HepG2 (cell line): Measurements from ENCODE around the gene IFRD1. TPM values are rescaled to one million over a fixed set of nuclear protein-coding genes. Genes with fewer than 3 reads are reported as not detected.

Experiments used
- CBX2 ChIP-seq, 2 experiments: fragments of 200-600 bp in 1 of 2; sonication (generic); formaldehyde crosslinking in 1 of 2; IDR thresholded peaks; 2 replicates each; pipeline versions ENCODE4 v1.7.0 to v1.8.1; 2018 to 2022; ENCODE audit warnings: low read depth in 2 of 2, low read length in 1 of 2, mild to moderate bottlenecking in 1 of 2, missing genetic modification reagents in 1 of 2
- DDIT3 ChIP-seq: sonication (generic); formaldehyde crosslinking; IDR thresholded peaks from 2 replicates; pipeline ENCODE4 v1.4.0; 2020; ENCODE audit warnings: mild to moderate bottlenecking, missing genetic modification reagents
- MAFK ChIP-seq, 2 experiments: IDR thresholded peaks in 1 of 2; conservative IDR thresholded peaks in 1 of 2; 2 replicates each; pipeline ENCODE4 v1.6.1; 2011; ENCODE audit warnings: improper control_type of control experiment in 2 of 2, low read length in 2 of 2
- MZF1 ChIP-seq: sonication (generic); formaldehyde crosslinking; IDR thresholded peaks from 2 replicates; pipeline ENCODE4 v1.8.1; 2023; ENCODE audit warnings: mild to moderate bottlenecking, missing genetic modification reagents, borderline replicate concordance
- NBN ChIP-seq: fragments of 450-650 bp; conservative IDR thresholded peaks from 2 replicates; pipeline ENCODE4 v1.6.1; 2017
- RAD51 ChIP-seq: fragments of 450-650 bp; IDR thresholded peaks from 2 replicates; pipeline ENCODE4 v1.6.1; 2016; ENCODE audit warnings: borderline replicate concordance
- SAFB2 ChIP-seq: sonication (generic); formaldehyde crosslinking; IDR thresholded peaks from 2 replicates; pipeline ENCODE4 v1.5.1; 2020; ENCODE audit warnings: missing genetic modification reagents, low read depth, mild to moderate bottlenecking, borderline replicate concordance
- SMAD3 ChIP-seq: sonication (generic); formaldehyde crosslinking; IDR thresholded peaks from 2 replicates; pipeline ENCODE4 v1.4.0; 2020; ENCODE audit warnings: missing genetic modification reagents
- SMAD9 ChIP-seq: sonication (generic); formaldehyde crosslinking; IDR thresholded peaks from 2 replicates; pipeline ENCODE4 v1.5.1; 2020; ENCODE audit warnings: mild to moderate bottlenecking, missing genetic modification reagents
- TFDP2 ChIP-seq: sonication (generic); formaldehyde crosslinking; IDR thresholded peaks from 2 replicates; pipeline ENCODE4 v1.4.0; 2020; ENCODE audit warnings: missing genetic modification reagents
- UBTF ChIP-seq: sonication (generic); formaldehyde crosslinking; IDR thresholded peaks from 2 replicates; pipeline ENCODE4 v1.4.0; 2020; ENCODE audit warnings: mild to moderate bottlenecking, missing genetic modification reagents
- ZNF33B ChIP-seq: sonication (generic); formaldehyde crosslinking; IDR thresholded peaks from 2 replicates; pipeline ENCODE4 v1.5.1; 2020; ENCODE audit warnings: mild to moderate bottlenecking, missing genetic modification reagents
- ZNF530 ChIP-seq: sonication (generic); formaldehyde crosslinking; IDR thresholded peaks from 2 replicates; pipeline ENCODE4 v1.5.0; 2020; ENCODE audit warnings: low read depth, mild to moderate bottlenecking, missing genetic modification reagents
- ZNF598 ChIP-seq: sonication (generic); formaldehyde crosslinking; IDR thresholded peaks from 2 replicates; pipeline ENCODE4 v1.5.1; 2020; ENCODE audit warnings: mild to moderate bottlenecking, missing genetic modification reagents, borderline replicate concordance
- ZNF616 ChIP-seq: sonication (generic); formaldehyde crosslinking; IDR thresholded peaks from 2 replicates; pipeline ENCODE4 v1.5.0; 2020; ENCODE audit warnings: low read depth, mild to moderate bottlenecking, missing genetic modification reagents
- ZNF782 ChIP-seq: sonication (generic); formaldehyde crosslinking; IDR thresholded peaks from 2 replicates; pipeline ENCODE4 v1.4.0; 2020; ENCODE audit warnings: missing genetic modification reagents, mild to moderate bottlenecking, borderline replicate concordance
- ZNF83 ChIP-seq: sonication (generic); formaldehyde crosslinking; IDR thresholded peaks from 2 replicates; pipeline ENCODE4 v1.4.0; 2020; ENCODE audit warnings: missing genetic modification reagents, mild to moderate bottlenecking, borderline replicate concordance
- ZSCAN30 ChIP-seq: sonication (generic); formaldehyde crosslinking; IDR thresholded peaks from 2 replicates; pipeline ENCODE4 v1.5.0; 2020; ENCODE audit warnings: mild to moderate bottlenecking, missing genetic modification reagents
- ZUFSP ChIP-seq: sonication (generic); formaldehyde crosslinking; IDR thresholded peaks from 2 replicates; pipeline ENCODE4 v1.9.0; 2021; ENCODE audit warnings: missing genetic modification reagents, mild to moderate bottlenecking, borderline replicate concordance
- polyA plus RNA-seq, 8 experiments: library from polyadenylated mRNA; depleted of rRNA in 3 of 8; stranded (reverse) in 7 of 8; unstranded in 1 of 8; fragments of >200 nt; fragmentation: Illumina TruSeq in 4 of 8; extraction: Trizol in 4 of 8; gene quantifications; 2 replicates each; pipeline versions ENCODE4 v1.2.1 to v1.2.3, GENCODE V29; 2011 to 2016; ENCODE audit warnings: low read depth in 4 of 8, missing spikeins in 1 of 8, mixed read lengths in 1 of 8; ENCODE audit not compliant: insufficient read depth in 1 of 8
- total RNA-seq, 5 experiments: library from RNA; depleted of rRNA; stranded (reverse); fragments of >200 nt; fragmentation: Illumina TruSeq; extraction: Trizol; gene quantifications; 2 replicates each; pipeline ENCODE4 v1.2.3, GENCODE V29; 2016; ENCODE audit warnings: low read depth in 1 of 5

IFRD1 gene
- total and polyA plus RNA-seq, 2 of the 13 experiments (the other 11 are each of a cell fraction or from before 2014, with no cell fraction given), result 50.9 to 55.5 TPM

GRCh38 chr7:112450807-112451761 lies 824 bp downstream of the IFRD1 start (continued):
- TF ChIP-seq DDIT3 (no peak), UBTF (CRISPR knock-in tag) (peak; percentile 87), ZNF83 (no peak), ZUFSP (CRISPR knock-in tag) (no peak), MZF1 (CRISPR knock-in tag) (no peak), ZNF33B (CRISPR knock-in tag) (peak; percentile 86; the same call in 1 of the 2 replicates), RAD51 (no peak), CBX2 (IDR thresholded peaks at IDR 0.05; ENCODE audit: low read depth, low read length) (no peak), CBX2 (CRISPR knock-in tag; IDR thresholded peaks at IDR 0.05; ENCODE audit: low read depth) (peak; percentile 41; the same call in 1 of the 2 replicates), SMAD3 (CRISPR knock-in tag) (no peak), ZNF530 (CRISPR knock-in tag) (no peak), ZNF598 (CRISPR knock-in tag) (peak; percentile 91; the same call in 1 of the 2 replicates), ZNF782 (CRISPR knock-in tag) (peak; percentile 47; the same call in 1 of the 2 replicates), ZNF616 (CRISPR knock-in tag) (peak; percentile 61; the same call in 1 of the 2 replicates), MAFK (conservative IDR thresholded peaks at IDR 0.05 in 1 of 2, IDR thresholded peaks at IDR 0.05 in 1 of 2; ENCODE audit: low read length in 2 of 2) (no peak), SAFB2 (CRISPR knock-in tag) (peak; percentile 79; the same call in 1 of the 2 replicates), SMAD9 (CRISPR knock-in tag) (no peak), ZSCAN30 (CRISPR knock-in tag) (no peak), NBN (no peak), TFDP2 (CRISPR knock-in tag) (peak; percentile 34; the same call in 1 of the 2 replicates)
